Measurements from ENCODE around the gene CNTN1.

CNTN1 gene

DNA sequence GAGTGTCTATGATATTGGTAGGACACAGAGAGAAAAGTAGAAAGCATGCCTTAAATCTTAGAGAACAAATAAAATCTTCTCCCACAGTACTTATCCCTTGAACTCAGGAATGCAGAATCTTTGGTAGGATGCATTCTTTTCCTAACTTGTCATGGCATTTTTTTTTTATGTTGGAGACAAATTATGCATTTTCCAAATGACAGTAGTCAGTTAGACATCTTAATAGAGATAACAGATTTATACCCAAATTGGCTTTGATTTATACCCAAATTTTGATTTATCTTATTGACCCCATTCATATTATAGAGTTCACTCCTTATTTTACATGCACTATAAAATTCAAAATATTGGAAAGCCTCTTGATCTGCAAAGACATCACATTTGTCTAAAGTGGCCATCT lies 132.9 kb downstream of the CNTN1 start:
- DNase-seq (ENCODE audit: insufficient read length, low spot score): no peak
- TF ChIP-seq POLR2A (IDR thresholded peaks at IDR 0.05; ENCODE audit: low read depth, low read length): no peak
- no peak for FAIRE-seq

DNA sequence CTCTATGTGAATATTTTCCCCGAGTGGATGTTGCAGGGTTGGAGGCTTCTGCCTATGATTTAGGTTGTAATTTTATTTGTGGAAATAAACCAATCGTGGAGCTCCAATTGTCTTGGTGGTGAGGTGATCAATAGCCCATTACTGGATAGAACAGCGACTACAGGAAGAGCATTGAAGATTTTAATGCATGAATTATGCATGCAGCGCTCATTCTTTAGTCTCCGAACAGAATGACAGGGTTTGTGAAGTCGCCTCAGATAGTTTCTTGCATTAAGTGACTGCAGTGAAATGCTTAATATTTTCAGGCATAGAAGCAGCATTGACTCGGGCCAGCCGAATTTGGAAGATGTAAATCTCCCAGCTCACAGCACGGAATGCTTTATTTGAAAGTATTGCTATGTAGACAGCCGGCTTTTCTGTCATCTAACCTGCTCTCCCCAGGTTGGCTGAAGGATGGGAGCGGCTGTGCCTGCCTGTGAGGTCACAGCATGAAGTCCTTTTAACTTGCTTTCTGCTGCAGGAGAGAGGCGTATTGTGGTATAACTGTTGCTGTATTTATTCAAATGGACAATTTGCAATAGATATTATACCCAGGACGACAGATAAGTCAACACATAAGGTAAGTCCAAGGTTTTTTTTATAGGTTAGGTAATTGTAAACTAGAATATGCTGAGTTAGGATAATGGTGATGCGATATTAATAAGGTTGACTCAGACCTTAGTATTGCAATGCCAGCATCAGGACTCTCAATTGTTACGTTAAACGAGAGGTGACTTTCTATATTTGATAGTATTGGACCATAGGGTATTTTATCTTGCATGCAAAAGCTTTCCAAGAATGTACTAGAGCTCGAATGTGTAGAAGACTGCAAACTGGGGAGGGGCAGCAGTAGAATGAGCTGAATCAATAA lies 135.7 kb downstream of the CNTN1 start:
- no peak for FAIRE-seq
- TF ChIP-seq POLR2A (IDR thresholded peaks at IDR 0.05; ENCODE audit: low read depth, low read length): no peak
- no peak for DNase-seq (ENCODE audit: insufficient read length, low spot score)

DNA sequence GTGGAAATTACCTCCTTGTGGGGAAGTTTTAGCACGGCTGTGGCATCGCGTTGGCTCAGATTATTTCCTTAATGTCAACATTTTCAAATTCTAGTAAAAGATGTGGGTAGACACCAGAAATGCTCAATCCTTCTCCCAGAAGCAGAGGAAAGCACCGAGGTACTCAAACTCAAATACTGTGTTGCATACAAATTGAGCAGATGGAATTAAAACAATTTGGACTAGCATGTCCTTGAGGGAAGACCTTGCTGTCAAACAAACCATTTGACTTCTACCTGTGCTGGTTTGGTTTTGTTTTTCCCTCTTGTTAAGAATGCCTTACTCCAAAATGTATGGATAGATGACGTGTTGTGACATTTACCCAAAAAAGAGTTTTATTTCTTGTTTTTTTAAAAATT lies 136.4 kb downstream of the CNTN1 start:
- no peak for FAIRE-seq
- no peak for DNase-seq (ENCODE audit: insufficient read length, low spot score)
- TF ChIP-seq POLR2A (IDR thresholded peaks at IDR 0.05; ENCODE audit: low read depth, low read length): no peak

DNA sequence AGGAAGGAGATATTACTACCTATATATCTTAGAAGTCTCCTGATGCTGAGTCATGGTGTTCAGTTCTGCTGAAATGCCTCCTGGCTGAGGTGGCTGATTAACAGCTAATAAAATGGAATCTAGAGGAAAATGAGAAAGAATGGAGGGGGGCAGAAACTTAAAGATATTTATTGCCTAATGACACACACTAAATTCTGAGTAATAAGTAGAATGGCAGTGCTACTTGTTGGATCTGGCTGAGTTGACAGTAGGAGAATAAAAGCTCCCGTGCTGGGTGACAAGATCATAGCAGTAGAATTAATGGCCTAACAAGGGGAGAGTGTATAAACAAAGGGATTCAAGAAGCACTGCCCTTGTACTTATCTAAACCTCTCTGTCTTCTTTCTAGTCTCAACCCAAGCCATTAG lies 137.5 kb downstream of the CNTN1 start:
- TF ChIP-seq POLR2A (IDR thresholded peaks at IDR 0.05; ENCODE audit: low read depth, low read length): no peak
- DNase-seq (ENCODE audit: insufficient read length, low spot score): no peak
- no peak for FAIRE-seq

DNA sequence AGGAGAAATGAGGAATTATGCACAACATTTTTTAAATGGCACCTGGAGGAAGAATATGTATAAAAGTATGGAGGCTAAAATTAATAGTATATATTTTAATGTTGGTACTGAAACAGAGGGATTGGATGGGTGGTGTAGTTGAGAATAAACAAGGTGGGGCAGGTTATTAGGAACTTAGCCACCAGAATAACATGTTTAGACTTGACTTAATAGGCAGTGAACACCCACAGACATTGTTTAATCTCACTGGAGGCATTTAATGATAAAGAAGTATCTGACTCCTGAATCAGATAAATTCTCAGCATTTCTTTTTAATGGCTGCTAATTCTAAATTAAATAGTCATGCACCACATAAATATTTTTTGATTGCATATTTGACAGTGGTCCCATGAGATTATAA lies 139.7 kb downstream of the CNTN1 start:
- DNase-seq (ENCODE audit: insufficient read length, low spot score): no peak
- FAIRE-seq: no peak
- TF ChIP-seq POLR2A (IDR thresholded peaks at IDR 0.05; ENCODE audit: low read depth, low read length): no peak

DNA sequence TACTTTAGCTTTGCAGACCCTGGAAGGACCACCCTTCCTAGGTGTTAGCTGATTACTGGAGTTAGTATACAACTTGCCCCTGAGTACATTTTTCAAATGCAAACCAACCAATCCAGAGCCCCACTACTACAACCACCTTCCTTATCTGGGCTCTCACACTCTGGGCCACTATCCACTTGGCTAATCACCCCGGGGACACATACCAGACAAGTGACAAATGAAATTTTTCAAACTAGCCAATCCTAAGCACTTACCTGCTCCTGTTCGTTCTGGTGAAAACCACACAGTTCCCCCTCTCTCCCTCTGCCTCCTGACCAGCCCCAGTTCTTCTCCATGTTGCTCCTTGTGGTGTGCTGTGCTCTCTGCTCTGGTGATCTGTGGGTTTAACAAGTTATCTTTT lies 140.4 kb downstream of the CNTN1 start:
- FAIRE-seq: no peak
- DNase-seq (ENCODE audit: insufficient read length, low spot score): no peak
- no peak for TF ChIP-seq POLR2A (IDR thresholded peaks at IDR 0.05; ENCODE audit: low read depth, low read length)

DNA sequence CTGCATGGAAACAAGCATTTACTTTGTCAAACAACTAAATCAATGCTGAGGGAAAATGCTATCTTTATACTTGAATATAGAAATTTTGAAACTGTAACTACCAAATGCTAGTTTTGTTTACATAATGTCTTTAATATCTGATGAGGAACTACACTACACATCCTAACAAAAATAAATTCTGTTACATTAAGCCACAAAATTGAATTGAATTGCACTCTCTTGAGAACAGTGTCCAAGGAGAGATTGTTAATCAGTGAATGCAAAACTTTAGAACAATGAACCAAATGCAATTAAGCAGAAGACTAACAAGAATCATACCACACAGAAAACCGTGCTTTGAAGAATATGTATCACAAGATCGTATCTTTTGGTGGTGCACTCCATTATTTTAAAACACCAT lies 141.6 kb downstream of the CNTN1 start:
- TF ChIP-seq POLR2A (IDR thresholded peaks at IDR 0.05; ENCODE audit: low read depth, low read length): no peak
- DNase-seq (ENCODE audit: insufficient read length, low spot score): no peak
- FAIRE-seq: no peak

DNA sequence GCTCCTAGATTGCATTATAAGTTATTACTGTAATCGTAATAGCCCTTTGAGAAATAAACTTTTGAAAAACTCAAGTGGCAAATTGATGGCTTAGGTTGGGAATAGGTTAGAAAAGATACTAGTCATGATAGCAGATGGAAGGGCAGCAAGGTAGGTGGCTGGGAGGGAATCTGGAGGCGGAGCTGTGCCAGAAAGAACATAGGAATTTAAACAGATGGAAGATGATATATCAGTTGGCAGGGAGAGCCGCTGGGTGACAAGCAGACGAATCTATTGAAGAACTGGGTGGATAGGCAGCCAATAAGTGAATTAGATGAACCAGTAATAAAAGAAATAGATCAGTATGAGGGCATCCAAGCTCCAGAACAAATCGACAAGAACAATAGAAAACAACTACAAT lies 142.1 kb downstream of the CNTN1 start:
- FAIRE-seq (no peak), DNase-seq (ENCODE audit: insufficient read length, low spot score) (no peak)

DNA sequence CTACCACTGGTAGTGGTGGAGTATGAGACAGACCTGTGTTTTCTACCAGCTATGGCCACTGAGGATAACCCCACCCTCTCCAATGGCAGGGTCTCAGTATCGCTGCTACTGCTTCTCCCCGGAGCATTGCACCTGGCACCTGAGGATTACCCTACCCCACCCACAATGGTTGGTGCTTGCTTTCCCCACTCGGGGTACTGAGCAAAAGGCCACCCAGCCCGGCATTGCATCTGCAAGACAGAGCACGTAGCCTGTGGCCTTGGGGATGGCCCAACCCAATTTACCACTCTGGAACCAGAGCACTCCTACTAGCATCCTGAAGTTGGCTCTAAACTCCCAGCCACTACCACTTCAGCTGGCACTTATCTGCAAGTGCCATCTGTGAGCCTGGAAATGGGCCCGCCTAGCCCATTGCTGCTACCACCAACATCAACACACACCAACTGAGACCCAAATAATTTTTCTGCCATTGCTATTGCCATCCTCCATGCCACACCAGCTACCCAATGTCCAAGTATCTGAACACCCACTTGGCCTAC lies 145.7 kb downstream of the CNTN1 start:
- no peak for FAIRE-seq
- no peak for DNase-seq (ENCODE audit: insufficient read length, low spot score)
- TF ChIP-seq POLR2A (IDR thresholded peaks at IDR 0.05; ENCODE audit: low read depth, low read length): no peak

More for the DNA sequence above, 142.1 kb downstream of the CNTN1 start:
- TF ChIP-seq POLR2A (IDR thresholded peaks at IDR 0.05; ENCODE audit: low read depth, low read length): no peak

DNA sequence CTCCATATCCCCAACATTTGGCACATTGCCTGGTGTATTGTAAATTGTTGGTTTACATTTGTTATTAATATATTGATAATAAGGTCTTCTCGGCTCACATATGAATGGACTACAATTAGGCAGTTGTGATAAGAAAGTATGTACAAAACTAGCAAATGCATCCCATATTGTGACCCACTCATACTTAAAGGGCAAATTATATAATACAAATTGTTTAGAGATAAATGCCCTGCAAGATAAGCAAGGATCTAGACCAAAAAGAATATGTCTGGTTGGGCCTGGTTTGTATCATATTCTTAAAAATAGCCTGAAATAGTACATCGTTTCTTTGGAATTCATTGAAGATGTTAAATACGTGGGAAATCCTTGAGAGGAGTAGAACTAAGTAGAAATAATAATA lies 151.3 kb downstream of the CNTN1 start:
- no peak for TF ChIP-seq POLR2A (IDR thresholded peaks at IDR 0.05; ENCODE audit: low read depth, low read length)
- FAIRE-seq (no peak), DNase-seq (ENCODE audit: insufficient read length, low spot score) (no peak)

DNA sequence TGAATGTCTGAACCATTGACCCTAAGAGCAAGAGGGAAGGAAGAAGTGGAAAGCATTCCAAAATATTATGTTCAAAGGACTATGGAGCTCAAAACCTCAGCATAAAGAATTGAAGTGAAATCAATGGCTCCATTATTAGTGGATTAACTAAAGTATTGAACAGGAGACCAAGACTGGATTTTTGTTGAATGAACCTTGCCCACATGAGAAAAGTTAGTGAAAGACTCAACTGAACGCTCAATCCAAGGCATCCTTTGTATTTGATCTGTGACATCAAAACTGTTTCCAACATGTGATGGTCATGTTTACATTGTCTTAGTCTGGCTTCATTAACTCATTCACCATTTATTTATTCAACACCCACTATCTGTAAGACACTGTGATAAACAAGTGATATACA lies 161.0 kb downstream of the CNTN1 start:
- no peak for TF ChIP-seq POLR2A (IDR thresholded peaks at IDR 0.05; ENCODE audit: low read depth, low read length)
- FAIRE-seq: no peak

DNA sequence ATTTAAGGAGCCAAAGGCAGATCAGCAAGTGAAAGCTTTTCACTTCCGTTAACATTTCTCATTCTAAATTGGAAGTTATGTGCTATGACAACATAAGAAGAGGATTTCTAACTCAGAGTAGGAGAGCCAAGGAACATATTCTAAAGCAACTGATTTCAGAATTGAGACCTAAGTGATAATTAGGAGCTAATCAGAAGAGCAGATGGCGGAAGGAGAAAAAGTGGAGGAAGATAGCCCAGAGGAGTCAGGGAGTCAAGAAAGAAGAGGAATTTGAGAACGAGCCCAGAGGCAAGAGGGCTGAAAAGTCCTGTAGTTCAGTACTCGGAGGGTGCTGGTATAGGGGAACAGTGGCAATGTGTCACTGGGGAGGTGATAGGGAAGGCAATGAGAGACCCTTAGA lies 162.4 kb downstream of the CNTN1 start:
- TF ChIP-seq POLR2A (IDR thresholded peaks at IDR 0.05; ENCODE audit: low read depth, low read length): no peak
- DNase-seq (ENCODE audit: insufficient read length, low spot score): no peak
- no peak for FAIRE-seq

More for the DNA sequence above, 161.0 kb downstream of the CNTN1 start:
- DNase-seq (ENCODE audit: insufficient read length, low spot score): no peak

DNA sequence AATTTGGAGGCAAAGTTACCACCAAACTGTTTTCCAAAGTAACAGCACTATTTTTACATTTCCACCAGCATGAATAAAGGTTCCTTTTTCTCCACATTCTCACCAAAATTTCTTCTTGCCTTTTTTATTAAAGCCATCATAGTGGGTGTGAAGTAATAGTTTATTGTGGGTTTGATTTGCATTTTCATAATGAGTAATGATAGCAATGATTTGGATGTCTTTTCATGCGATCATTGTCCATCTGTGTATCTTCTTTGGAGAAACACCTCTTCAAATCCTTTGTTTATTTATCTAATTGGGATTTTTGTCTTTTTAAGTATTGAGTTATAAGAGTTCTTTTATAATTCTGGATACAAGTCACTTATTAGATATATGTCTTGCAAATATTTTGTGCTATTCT lies 172.7 kb downstream of the CNTN1 start:
- no peak for DNase-seq (ENCODE audit: insufficient read length, low spot score)
- no peak for FAIRE-seq
- TF ChIP-seq POLR2A (IDR thresholded peaks at IDR 0.05; ENCODE audit: low read depth, low read length): no peak

DNA sequence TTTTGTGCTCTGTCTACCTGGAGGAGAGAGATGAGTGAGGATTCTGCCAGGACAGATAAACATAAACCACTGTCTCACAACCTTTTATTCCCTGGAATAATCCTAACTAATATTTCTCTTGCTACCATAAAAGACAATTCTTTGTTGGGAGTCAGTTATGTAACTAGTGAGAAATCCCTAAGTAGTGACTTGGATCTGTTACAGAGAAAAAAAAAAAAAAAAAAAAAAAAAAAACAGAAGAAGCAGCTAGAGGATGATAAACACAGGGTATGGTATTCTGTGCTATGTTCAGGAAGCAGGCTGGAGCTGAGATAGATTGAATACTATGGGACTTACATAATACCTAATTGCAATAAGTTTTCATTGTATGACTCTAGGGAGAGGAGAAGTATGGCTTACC lies 178.7 kb downstream of the CNTN1 start:
- FAIRE-seq: no peak
- DNase-seq (ENCODE audit: insufficient read length, low spot score): no peak
- no peak for TF ChIP-seq POLR2A (IDR thresholded peaks at IDR 0.05; ENCODE audit: low read depth, low read length)

DNA sequence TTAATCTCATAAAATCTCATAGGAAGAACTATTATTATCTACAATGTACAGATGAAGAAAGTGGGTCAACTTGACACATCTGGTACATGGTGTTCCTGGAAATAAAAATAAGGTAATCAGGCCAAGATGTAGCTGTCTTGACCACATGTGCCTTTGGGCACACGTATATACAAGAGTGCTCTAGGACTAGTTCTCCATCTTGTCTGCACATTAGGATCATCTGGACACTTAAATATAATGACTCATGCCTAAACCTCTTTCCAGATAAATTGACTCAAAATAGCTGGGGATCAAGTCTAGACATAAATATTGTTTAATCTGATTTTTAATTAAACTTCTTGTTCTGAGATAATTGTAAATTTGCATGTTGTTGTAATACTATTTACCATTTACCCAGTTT lies 182.6 kb downstream of the CNTN1 start:
- FAIRE-seq (no peak), DNase-seq (ENCODE audit: insufficient read length, low spot score) (no peak)
- no peak for TF ChIP-seq POLR2A (IDR thresholded peaks at IDR 0.05; ENCODE audit: low read depth, low read length)

Data from H54 (cell line).